Testis (tissue), 3 donors: Measurements from ENCODE around the gene ANKRD9. TPM values are rescaled to one million over a fixed set of nuclear protein-coding genes. Genes with fewer than 3 reads are reported as not detected.
A peak's percentile ranks its signal among the peaks of the same experiment; 100 is the strongest.

ENCODE experiments used
- DNase-seq: peaks from one replicate; pipeline ENCODE4 v3.0.0-alpha.2; 2019
- H3K27ac ChIP-seq, 2 donors: fragments of 200-600 bp; sonication (generic); one replicate each; pipeline ENCODE4 v1.5.1; 2019
- H3K27me3 ChIP-seq: fragments of 200-600 bp; sonication (generic); one replicate; pipeline ENCODE4 v1.5.1; 2019
- H3K36me3 ChIP-seq: fragments of 200-600 bp; sonication (generic); one replicate; pipeline ENCODE4 v1.5.1; 2017; ENCODE audit warnings: low read depth; ENCODE audit errors: missing control alignments
- H3K4me1 ChIP-seq: fragments of 200-600 bp; sonication (generic); one replicate; pipeline ENCODE4 v1.5.1; 2019
- H3K4me3 ChIP-seq, 2 donors: fragments of 200-600 bp; sonication (generic); one replicate each; pipeline ENCODE4 v1.5.1; 2017 to 2019
- H3K9me3 ChIP-seq: fragments of 200-600 bp; sonication (generic); one replicate; pipeline ENCODE4 v1.5.1; 2017
- CTCF ChIP-seq, 3 experiments: fragments of 450-650 bp in 2 of 3; fragments of 200-600 bp in 1 of 3; sonication (generic) in 1 of 3; IDR thresholded peaks; one replicate each; pipeline ENCODE4 v1.5.1; 2016 to 2019; ENCODE audit warnings: antibody characterized with exemption in 3 of 3, mild to moderate bottlenecking in 2 of 3, moderate library complexity in 1 of 3
- POLR2A ChIP-seq: fragments of 450-650 bp; IDR thresholded peaks from one replicate; pipeline ENCODE4 v1.6.1; 2017; ENCODE audit warnings: antibody characterized with exemption, mild to moderate bottlenecking, moderate library complexity
- WGBS, 2 donors: methylation state at CpG; one replicate each; pipeline ENCODE4 v1.1.5; 2018; 5-methylcytosine and 5-hydroxymethylcytosine counted together
- intact Hi-C: fragments of 100-400 bp; cut with DNase I; formaldehyde crosslinking; loops from one replicate; pipeline ENCODE4 v1.15.1; 2023; ENCODE audit warnings: low total_unique reads
- polyA plus RNA-seq: library from polyadenylated mRNA; stranded (reverse); fragments of 350-450 nt; fragmentation: Illumina TruSeq; extraction: RNeasy Lipid Tissue Mini Kit (QIAGEN cat#74804); gene quantifications from one replicate; pipeline ENCODE4 v1.2.3, GENCODE V29; 2014; ENCODE audit warnings: low read depth, low replicate concordance; ENCODE audit not compliant: insufficient read depth
- total RNA-seq, 2 donors: library from RNA; depleted of rRNA; stranded (reverse); fragments of >200 nt; gene quantifications; one replicate each; pipeline ENCODE4 v1.2.3, GENCODE V29; 2016

ANKRD9 gene
- total and polyA plus RNA-seq, 3 donors from 2014 or later = 21.0 to 153 (median 88.7) TPM

DNA sequence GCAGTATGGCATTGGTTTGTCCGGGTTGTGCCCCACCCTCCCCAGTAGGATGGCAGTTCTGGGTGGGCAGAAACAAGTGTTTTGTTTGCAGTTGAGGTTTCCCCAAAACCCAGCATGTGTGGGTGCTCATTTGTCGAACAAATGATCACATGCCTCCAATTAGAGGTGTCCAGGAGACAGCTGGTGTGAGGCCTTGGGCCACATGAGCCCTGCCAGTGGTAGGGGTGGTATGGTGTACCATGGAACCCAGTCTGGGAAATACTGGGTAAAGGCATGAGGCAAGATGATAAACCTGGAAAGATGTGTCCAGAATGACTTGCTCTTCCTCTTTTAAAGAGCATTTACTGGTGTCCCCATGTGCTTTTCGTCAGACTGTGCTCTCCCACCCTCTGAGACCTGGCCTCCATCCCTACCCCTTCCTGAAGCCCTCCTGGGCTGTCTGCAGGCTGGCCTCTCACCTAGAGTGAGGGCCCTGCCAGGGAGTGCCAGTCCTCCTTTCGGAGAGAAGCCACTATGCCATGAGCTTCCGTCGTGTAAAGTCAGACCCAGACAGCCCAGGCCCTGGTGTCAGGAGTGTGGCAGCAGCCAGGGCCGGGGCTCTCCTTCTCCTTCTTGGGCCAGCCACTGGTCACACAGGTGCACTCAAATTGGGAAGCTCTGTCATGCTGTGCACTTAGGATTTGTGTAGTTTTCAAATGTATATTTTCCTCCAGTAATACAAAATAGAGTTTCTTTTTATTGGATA lies 17.6 kb downstream of the ANKRD9 start:
- Histone ChIP-seq H3K4me1 (peaks cover 19% of the 10 kb centered on the region), H3K27ac (no peak overlapping the region), H3K9me3 (no peaks in the 10 kb centered on the region), H3K27me3 (no peaks in the 10 kb centered on the region), H3K36me3 (no peaks in the 10 kb centered on the region), H3K4me3 (no peak overlapping the region)
- no peak for DNase-seq
- 90 to 97% methylated on average over 5 to 7 of the region's 7 CpGs for WGBS, 2 donors
- TF ChIP-seq POLR2A = no peak
- no peak for TF ChIP-seq CTCF (IDR thresholded peaks at IDR 0.05)
- intact Hi-C loops = no loop called here

GRCh38 chr14:102491366-102491765 lies 18.2 kb downstream of the ANKRD9 start:
- Histone ChIP-seq H3K4me3 (no peak overlapping the region), H3K4me1 (peaks cover 24% of the 10 kb centered on the region), H3K27ac (no peak overlapping the region), H3K36me3 (no peaks in the 10 kb centered on the region), H3K9me3 (no peaks in the 10 kb centered on the region), H3K27me3 (no peaks in the 10 kb centered on the region)
- 94 to 95% methylated on average over 3 of the region's 3 CpGs for WGBS, 2 donors
- TF ChIP-seq POLR2A = no peak
- TF ChIP-seq CTCF (IDR thresholded peaks at IDR 0.05) = no peak
- intact Hi-C loops = no loop called here
- no peak for DNase-seq

DNA sequence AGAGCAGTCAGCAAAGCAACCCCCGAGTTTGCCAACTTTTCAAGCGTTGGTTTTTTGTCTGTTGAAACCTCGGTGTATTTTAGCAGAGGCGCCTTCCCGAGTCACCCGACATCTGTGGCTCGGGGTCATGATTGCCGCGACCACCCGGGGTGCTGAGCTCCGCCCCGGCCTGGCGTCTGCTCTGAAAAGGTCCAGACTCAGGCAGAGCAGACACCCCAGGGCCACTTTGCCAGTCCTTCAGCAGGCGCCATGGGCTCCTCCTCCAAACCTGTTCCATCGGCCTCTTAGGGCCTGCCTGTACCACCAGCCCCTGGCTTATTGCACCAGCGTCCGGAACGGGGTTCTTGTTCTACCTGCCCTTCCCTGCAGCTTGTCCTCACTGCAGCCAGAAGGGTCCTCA lies 19.1 kb downstream of the ANKRD9 start:
- intact Hi-C loops = no loop called here
- no peaks in the 10 kb centered on the region for H3K9me3 ChIP-seq
- H3K27me3 ChIP-seq = no peaks in the 10 kb centered on the region
- H3K4me1 ChIP-seq = peaks cover 28% of the 10 kb centered on the region
- 94 to 96% methylated on average over 18 of the region's 18 CpGs for WGBS, 2 donors
- TF ChIP-seq POLR2A (no peak), CTCF (IDR thresholded peaks at IDR 0.05) (no peak)
- H3K27ac ChIP-seq = no peak overlapping the region
- H3K36me3 ChIP-seq = no peaks in the 10 kb centered on the region
- no peak for DNase-seq
- no peak overlapping the region for H3K4me3 ChIP-seq

DNA sequence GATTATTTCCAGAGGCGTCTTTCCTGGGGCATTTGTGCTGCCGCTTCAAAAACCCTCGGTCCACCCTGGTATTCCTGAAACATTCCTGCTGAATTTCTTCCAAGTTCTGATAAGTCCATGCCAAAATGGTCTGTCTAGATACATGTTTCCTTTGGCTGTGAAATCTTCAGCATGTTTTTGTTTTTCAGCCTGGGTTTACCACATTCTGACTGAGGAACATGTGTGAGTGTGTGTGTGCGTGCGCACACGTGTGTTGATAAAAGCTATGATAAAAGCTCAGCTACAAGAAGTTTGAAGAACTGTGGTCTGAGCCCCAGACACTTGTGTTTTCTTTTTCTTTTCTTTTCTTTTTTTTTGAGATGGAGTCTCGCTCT lies 22.4 kb downstream of the ANKRD9 start:
- Histone ChIP-seq H3K9me3 (no peaks in the 10 kb centered on the region), H3K27ac (peak overlapping the region; percentile 9 to 82), H3K27me3 (no peaks in the 10 kb centered on the region), H3K4me3 (no peak overlapping the region), H3K4me1 (peaks cover 15% of the 10 kb centered on the region), H3K36me3 (no peaks in the 10 kb centered on the region)
- DNase-seq = no peak
- TF ChIP-seq POLR2A (no peak), CTCF (IDR thresholded peaks at IDR 0.05) (no peak)
- intact Hi-C loops = no loop called here
- 38 to 67% methylated on average over 7 of the region's 7 CpGs for WGBS, 2 donors
